Endothelial cell of umbilical vein (primary cell): ENCODE data around the gene PDE1C. TPM values are rescaled to one million over a fixed set of nuclear protein-coding genes. Genes with fewer than 3 reads are reported as not detected.

Experiments used
- BruUV-seq: library from RNA; stranded (reverse); fragments of 400-500 nt; replicated peaks from 2 replicates; lab custom pipeline; 2021; lab: Mats Ljungman, UMichigan
- CTCF ChIA-PET: fragments of 300-600, 350-600 bp; sonication (Branson Sonifier 250); formaldehyde crosslinking; loops from one replicate; lab custom pipeline; 2021; ENCODE audit warnings: antibody characterized with exemption, inconsistent platforms; lab: Charles Lee
- POLR2A ChIA-PET: fragments of 300-600, 350-600 bp; sonication (Branson Sonifier 250); formaldehyde crosslinking; loops from one replicate; lab custom pipeline; 2021; ENCODE audit warnings: antibody characterized with exemption, inconsistent platforms; lab: Charles Lee
- DNase-seq: peaks from one replicate; pipeline ENCODE4 v3.0.0-alpha.2; 2011; ENCODE audit warnings: low read depth, low spot score
- FAIRE-seq: peaks from 2 replicates; lab custom pipeline; 2011; peaks lifted over from hg19 to GRCh38; lab: Jason Lieb, UNC
- H2AFZ ChIP-seq: 2 replicates; pipeline ENCODE4 v1.6.0; 2012; ENCODE audit warnings: low read depth, low read length, control low read depth, inconsistent platforms
- H3K27ac ChIP-seq: 2 replicates; pipeline ENCODE4 v1.5.1; 2011; ENCODE audit warnings: low read depth, mild to moderate bottlenecking, control low read depth, low read length, moderate library complexity; ENCODE audit not compliant: insufficient read depth
- H3K27me3 ChIP-seq, 2 experiments: 2 replicates each; pipeline versions ENCODE4 v1.6.0 to v1.6.1; 2011; ENCODE audit warnings: low read length in 2 of 2, mixed read lengths in 1 of 2; ENCODE audit not compliant: control insufficient read depth in 2 of 2, insufficient read depth in 2 of 2
- H3K36me3 ChIP-seq, 2 experiments: 2 replicates in 1 of 2; 3 replicates in 1 of 2; pipeline ENCODE4 v1.5.1; 2011; ENCODE audit warnings: low read length in 2 of 2, mild to moderate bottlenecking in 1 of 2, moderate library complexity in 1 of 2; ENCODE audit not compliant: control insufficient read depth in 2 of 2, insufficient read depth in 2 of 2; ENCODE audit errors: extremely low read depth in 1 of 2
- H3K4me1 ChIP-seq: 3 replicates; pipeline ENCODE4 v1.5.1; 2011; ENCODE audit warnings: mild to moderate bottlenecking, low read length; ENCODE audit not compliant: control insufficient read depth, insufficient read depth; ENCODE audit errors: extremely low read depth
- H3K4me2 ChIP-seq: 2 replicates; pipeline ENCODE4 v1.6.1; 2011; ENCODE audit warnings: low read length, control low read depth, mixed read lengths; ENCODE audit not compliant: insufficient read depth
- H3K4me3 ChIP-seq, 3 experiments: fragments of 200-600 bp in 1 of 3; sonication (generic), shearing (Covaris generic) in 1 of 3; replicated peaks in 1 of 3; 2 replicates each; pipeline ENCODE4 v1.5.1; 2011 to 2016; ENCODE audit warnings: control low read depth in 3 of 3, low read length in 3 of 3, mild to moderate bottlenecking in 2 of 3, inconsistent platforms in 1 of 3, low read depth in 1 of 3, moderate library complexity in 1 of 3; ENCODE audit not compliant: insufficient read depth in 1 of 3
- H3K79me2 ChIP-seq: 2 replicates; pipeline ENCODE4 v1.6.0; 2012; ENCODE audit warnings: low read length, inconsistent platforms; ENCODE audit not compliant: control insufficient read depth, insufficient read depth
- H3K9ac ChIP-seq: replicated peaks from 2 replicates; pipeline ENCODE3; 2011; ENCODE audit warnings: low read length, control low read depth; ENCODE audit not compliant: insufficient read depth; ENCODE audit errors: extremely low read depth
- H3K9me1 ChIP-seq: replicated peaks from 3 replicates; pipeline ENCODE4 v1.6.0; 2011; ENCODE audit warnings: mild to moderate bottlenecking, low read length; ENCODE audit not compliant: control insufficient read depth, insufficient read depth; ENCODE audit errors: extremely low read depth
- H3K9me3 ChIP-seq: replicated peaks from 2 replicates; pipeline ENCODE4 v1.5.1; 2012; ENCODE audit warnings: low read length, inconsistent platforms; ENCODE audit not compliant: control insufficient read depth, insufficient read depth
- H4K20me1 ChIP-seq: replicated peaks from 2 replicates; pipeline ENCODE3; 2011; ENCODE audit warnings: mild to moderate bottlenecking, low read length; ENCODE audit not compliant: control insufficient read depth, insufficient read depth; ENCODE audit errors: extremely low read depth
- EZH2 ChIP-seq: IDR thresholded peaks from 2 replicates; pipeline ENCODE4 v1.6.1; 2012; ENCODE audit warnings: borderline replicate concordance, low read depth, mild to moderate bottlenecking, moderate library complexity, low read length, inconsistent platforms; ENCODE audit not compliant: severe bottlenecking
- POLR2A ChIP-seq: IDR thresholded peaks from 2 replicates; pipeline ENCODE4 v1.6.1; 2012; ENCODE audit warnings: low read depth, mild to moderate bottlenecking, control low read depth, low read length
- POLR2AphosphoS5 ChIP-seq: IDR thresholded peaks from 2 replicates; pipeline ENCODE4 v1.6.1; 2012; ENCODE audit warnings: low read depth, mild to moderate bottlenecking, control low read depth, low read length, moderate library complexity; ENCODE audit not compliant: insufficient read depth
- dilution Hi-C: fragments of 300-500 bp; cut with MboI; formaldehyde crosslinking; loops from one replicate; pipeline ENCODE4 v1.15.0; 2019; ENCODE audit warnings: low sequenced_read_pairs; ENCODE audit not compliant: extremely low pct_ligation_motif_present
- intact Hi-C: fragments of 100-400 bp; cut with micrococcal nuclease; formaldehyde crosslinking; loops from one replicate; pipeline ENCODE4 v1.10.0; 2022
- polyA plus RNA-seq, 4 experiments: library from polyadenylated mRNA; depleted of rRNA in 3 of 4; stranded (reverse) in 3 of 4; unstranded in 1 of 4; fragments of >200 nt; gene quantifications; 2 replicates each; pipeline versions ENCODE4 v1.2.1 to v1.2.3, GENCODE V29; 2011 to 2012; ENCODE audit warnings: missing spikeins in 1 of 4
- total RNA-seq: library from RNA; stranded (reverse); gene quantifications from 2 replicates; pipeline ENCODE4 v1.2.3, GENCODE V29; 2021
- TF ChIP-seq, protein P1 (sequence below), 2 donors: IDR thresholded peaks; 1 replicate in 1 of 2; 2 replicates in 1 of 2; pipeline ENCODE4 v1.5.1; 2011; ENCODE audit warnings: low read length in 2 of 2, mild to moderate bottlenecking in 2 of 2, moderate library complexity in 2 of 2, control low read depth in 1 of 2, inconsistent platforms in 1 of 2, low read depth in 1 of 2; ENCODE audit not compliant: insufficient read depth in 1 of 2; ENCODE audit errors: extremely low read depth in 1 of 2

Gene PDE1C
- total and polyA plus RNA-seq, 2 donors (not counting 3 experiments of a cell fraction or from before 2014, with no cell fraction given), result 0.90 to 3.1 TPM

DNA sequence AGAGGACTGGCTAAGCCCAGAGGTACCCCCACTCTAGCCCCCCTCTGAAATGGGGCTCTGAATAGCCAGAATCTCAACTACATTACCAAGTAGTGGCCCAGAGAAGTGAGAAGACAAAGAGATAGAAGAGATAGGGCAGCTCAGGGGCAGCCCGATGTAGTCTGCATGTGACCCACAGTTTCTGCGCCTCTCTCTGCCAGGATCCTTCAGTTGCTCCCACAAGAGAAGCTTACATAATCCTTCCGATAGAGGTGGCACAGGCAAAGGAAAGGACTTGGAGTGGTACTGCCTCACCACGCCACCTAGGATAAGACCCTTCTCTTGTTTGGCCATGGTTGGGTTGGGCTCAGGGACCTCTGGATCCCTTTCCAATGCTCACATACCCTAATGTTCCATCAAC, 5.4 kb upstream of the PDE1C start:
- Histone ChIP-seq H3K4me3 (no peak overlapping the region), H3K36me3 (no peaks in the 10 kb centered on the region), H3K27ac (no peak overlapping the region), H3K79me2 (no peaks in the 10 kb centered on the region), H3K9me3 (no peaks in the 10 kb centered on the region), H3K4me2 (no peak overlapping the region), H2AFZ (no peak overlapping the region), H4K20me1 (no peaks in the 10 kb centered on the region), H3K4me1 (no peaks in the 10 kb centered on the region), H3K27me3 (peaks cover 7 to 23% of the 10 kb centered on the region in 2 experiments), H3K9me1 (no peaks in the 10 kb centered on the region), H3K9ac (no peak overlapping the region)
- intact Hi-C loops (no loop called here), dilution Hi-C loops (no loop called here)
- DNase-seq, result no peak
- CTCF ChIA-PET, result interaction anchor here (1.2 to 1.7 kb wide), 2 partner anchors 13 to 135 kb away, joined by 4 to 7 read pairs; no protein-coding TSS in a partner anchor
- TF ChIP-seq POLR2AphosphoS5 (no peak), EZH2 (no peak), POLR2A (no peak)
- TF ChIP-seq, protein P1, sequence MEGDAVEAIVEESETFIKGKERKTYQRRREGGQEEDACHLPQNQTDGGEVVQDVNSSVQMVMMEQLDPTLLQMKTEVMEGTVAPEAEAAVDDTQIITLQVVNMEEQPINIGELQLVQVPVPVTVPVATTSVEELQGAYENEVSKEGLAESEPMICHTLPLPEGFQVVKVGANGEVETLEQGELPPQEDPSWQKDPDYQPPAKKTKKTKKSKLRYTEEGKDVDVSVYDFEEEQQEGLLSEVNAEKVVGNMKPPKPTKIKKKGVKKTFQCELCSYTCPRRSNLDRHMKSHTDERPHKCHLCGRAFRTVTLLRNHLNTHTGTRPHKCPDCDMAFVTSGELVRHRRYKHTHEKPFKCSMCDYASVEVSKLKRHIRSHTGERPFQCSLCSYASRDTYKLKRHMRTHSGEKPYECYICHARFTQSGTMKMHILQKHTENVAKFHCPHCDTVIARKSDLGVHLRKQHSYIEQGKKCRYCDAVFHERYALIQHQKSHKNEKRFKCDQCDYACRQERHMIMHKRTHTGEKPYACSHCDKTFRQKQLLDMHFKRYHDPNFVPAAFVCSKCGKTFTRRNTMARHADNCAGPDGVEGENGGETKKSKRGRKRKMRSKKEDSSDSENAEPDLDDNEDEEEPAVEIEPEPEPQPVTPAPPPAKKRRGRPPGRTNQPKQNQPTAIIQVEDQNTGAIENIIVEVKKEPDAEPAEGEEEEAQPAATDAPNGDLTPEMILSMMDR (IDR thresholded peaks at IDR 0.05; ENCODE audit: extremely low read depth in 1 of 2, insufficient read depth in 1 of 2, low read depth in 1 of 2, low read length in 2 of 2), result no peak
- no TSS peak for BruUV-seq
- POLR2A ChIA-PET, result no interaction called here
- no peak for FAIRE-seq
